ENCODE results near the gene MRPS21.

DNA sequence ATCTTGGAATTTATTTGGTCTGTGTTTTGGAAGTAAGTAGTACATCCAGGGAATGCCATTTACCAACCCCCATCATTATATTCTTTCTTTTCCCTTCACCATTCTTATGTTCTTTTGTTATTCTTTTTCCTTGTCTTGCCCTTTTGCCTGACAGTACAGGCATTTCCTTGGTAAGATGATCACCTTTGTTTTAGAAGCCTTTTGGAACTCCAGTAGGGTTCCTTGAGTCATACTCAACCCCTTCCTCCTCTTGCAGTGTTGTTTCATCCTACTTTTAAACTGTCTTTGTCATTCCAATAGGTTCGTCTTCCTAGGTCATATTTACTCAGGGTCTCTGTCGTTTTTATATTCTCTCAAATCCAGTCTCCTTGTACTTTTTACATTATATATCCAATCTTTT is 9.2 kb downstream of the MRPS21 start:
- TF ChIP-seq, protein P1, sequence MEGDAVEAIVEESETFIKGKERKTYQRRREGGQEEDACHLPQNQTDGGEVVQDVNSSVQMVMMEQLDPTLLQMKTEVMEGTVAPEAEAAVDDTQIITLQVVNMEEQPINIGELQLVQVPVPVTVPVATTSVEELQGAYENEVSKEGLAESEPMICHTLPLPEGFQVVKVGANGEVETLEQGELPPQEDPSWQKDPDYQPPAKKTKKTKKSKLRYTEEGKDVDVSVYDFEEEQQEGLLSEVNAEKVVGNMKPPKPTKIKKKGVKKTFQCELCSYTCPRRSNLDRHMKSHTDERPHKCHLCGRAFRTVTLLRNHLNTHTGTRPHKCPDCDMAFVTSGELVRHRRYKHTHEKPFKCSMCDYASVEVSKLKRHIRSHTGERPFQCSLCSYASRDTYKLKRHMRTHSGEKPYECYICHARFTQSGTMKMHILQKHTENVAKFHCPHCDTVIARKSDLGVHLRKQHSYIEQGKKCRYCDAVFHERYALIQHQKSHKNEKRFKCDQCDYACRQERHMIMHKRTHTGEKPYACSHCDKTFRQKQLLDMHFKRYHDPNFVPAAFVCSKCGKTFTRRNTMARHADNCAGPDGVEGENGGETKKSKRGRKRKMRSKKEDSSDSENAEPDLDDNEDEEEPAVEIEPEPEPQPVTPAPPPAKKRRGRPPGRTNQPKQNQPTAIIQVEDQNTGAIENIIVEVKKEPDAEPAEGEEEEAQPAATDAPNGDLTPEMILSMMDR (IDR thresholded peaks at IDR 0.05): no peak
- TF ChIP-seq EP300 (IDR thresholded peaks at IDR 0.05) (no peak), POLR2A (IDR thresholded peaks at IDR 0.05) (no peak)

All from ovary (tissue), 3 donors.